IMR-90 (cell line): ENCODE measurements around the gene RPAP2. TPM values are rescaled to one million over a fixed set of nuclear protein-coding genes. Genes with fewer than 3 reads are reported as not detected.

Experiments used
- ATAC-seq: fragments of 200-7000 bp; cut with Tn5 transposase; 2 replicates; pipeline ENCODE4 v1.9.1; 2020; ENCODE audit warnings: low read depth, mild to moderate bottlenecking, moderate library complexity
- BruUV-seq: library from RNA; stranded (reverse); fragments of 400-500 nt; replicated peaks from 2 replicates; lab custom pipeline; 2021; lab: Mats Ljungman, UMichigan
- CTCF ChIA-PET: fragments of 300-600 bp; formaldehyde crosslinking; extraction: SDS; loops from one replicate; lab custom pipeline; 2021; ENCODE audit warnings: antibody characterized with exemption; lab: Yijun Ruan, JAX
- POLR2A ChIA-PET: fragments of 300-600 bp; sonication (Branson Sonifier 250); formaldehyde crosslinking; loops from one replicate; lab custom pipeline; 2022; ENCODE audit warnings: antibody characterized with exemption; ENCODE audit not compliant: unreplicated experiment; lab: Charles Lee
- DNase-seq: peaks from one replicate; pipeline ENCODE4 v3.0.0; 2013
- H2AFZ ChIP-seq: replicated peaks from 2 replicates; pipeline ENCODE3; 2013; ENCODE audit warnings: low read length, mild to moderate bottlenecking; ENCODE audit not compliant: poor library complexity
- H2AK5ac ChIP-seq: 2 replicates; pipeline ENCODE4 v1.6.1; 2013; ENCODE audit warnings: low read depth, low read length, inconsistent platforms
- H2AK9ac ChIP-seq: replicated peaks from 2 replicates; pipeline ENCODE3; 2013; ENCODE audit warnings: mild to moderate bottlenecking, low read depth, low read length, moderate library complexity; ENCODE audit not compliant: poor library complexity
- H2BK120ac ChIP-seq: 2 replicates; pipeline ENCODE4 v1.6.1; 2013; ENCODE audit warnings: low read depth, low read length, inconsistent platforms
- H2BK15ac ChIP-seq: 3 replicates; pipeline ENCODE4 v1.6.1; 2013; ENCODE audit warnings: low read depth, low read length, inconsistent platforms
- H2BK20ac ChIP-seq: 2 replicates; pipeline ENCODE4 v1.6.1; 2013; ENCODE audit warnings: low read depth, mild to moderate bottlenecking, inconsistent platforms, low read length, moderate library complexity
- H2BK5ac ChIP-seq: 2 replicates; pipeline ENCODE4 v1.6.1; 2013; ENCODE audit warnings: mild to moderate bottlenecking, low read depth, low read length, inconsistent platforms; ENCODE audit not compliant: poor library complexity, severe bottlenecking
- H3K14ac ChIP-seq: replicated peaks from 2 replicates; pipeline ENCODE4 v1.6.1; 2013; ENCODE audit warnings: low read depth, low read length, inconsistent platforms
- H3K18ac ChIP-seq: 2 replicates; pipeline ENCODE4 v1.6.1; 2013; ENCODE audit warnings: low read depth, low read length, control low read depth
- H3K23ac ChIP-seq: 2 replicates; pipeline ENCODE4 v1.6.1; 2013; ENCODE audit warnings: low read depth, low read length, inconsistent platforms
- H3K27ac ChIP-seq: 2 replicates; pipeline ENCODE4 v1.5.1; 2013; ENCODE audit warnings: mild to moderate bottlenecking, control low read depth, low read length; ENCODE audit not compliant: insufficient read depth
- H3K27me3 ChIP-seq: 2 replicates; pipeline ENCODE4 v1.6.1; 2013; ENCODE audit warnings: low read length; ENCODE audit not compliant: control insufficient read depth, insufficient read depth
- H3K36me3 ChIP-seq: 2 replicates; pipeline ENCODE4 v1.6.1; 2013; ENCODE audit warnings: low read length, mixed read lengths; ENCODE audit not compliant: control insufficient read depth, insufficient read depth
- H3K4ac ChIP-seq: 2 replicates; pipeline ENCODE4 v1.6.1; 2013; ENCODE audit warnings: low read depth, low read length, inconsistent platforms
- H3K4me1 ChIP-seq: 2 replicates; pipeline ENCODE4 v1.6.1; 2013; ENCODE audit warnings: low read length, mixed read lengths; ENCODE audit not compliant: control insufficient read depth, insufficient read depth
- H3K4me2 ChIP-seq: 2 replicates; pipeline ENCODE4 v1.6.1; 2013; ENCODE audit warnings: low read depth, mild to moderate bottlenecking, control low read depth, low read length, moderate library complexity
- H3K4me3 ChIP-seq: 2 replicates; pipeline ENCODE4 v1.5.1; 2013; ENCODE audit warnings: low read depth, mild to moderate bottlenecking, control low read depth, low read length, moderate library complexity; ENCODE audit not compliant: insufficient read depth
- H3K56ac ChIP-seq: 2 replicates; pipeline ENCODE4 v1.6.1; 2013; ENCODE audit warnings: low read length, inconsistent platforms; ENCODE audit not compliant: insufficient read depth; ENCODE audit errors: extremely low read depth
- H3K79me1 ChIP-seq, 2 experiments: 2 replicates each; pipeline ENCODE4 v1.6.1; 2013; ENCODE audit warnings: low read length in 2 of 2, inconsistent platforms in 1 of 2, low read depth in 1 of 2
- H3K9ac ChIP-seq: 2 replicates; pipeline ENCODE4 v1.6.1; 2013; ENCODE audit warnings: low read depth, low read length, control low read depth
- H3K9me1 ChIP-seq: 2 replicates; pipeline ENCODE4 v1.6.1; 2013; ENCODE audit warnings: low read length, inconsistent platforms; ENCODE audit not compliant: insufficient read depth
- H3K9me3 ChIP-seq: 2 replicates; pipeline ENCODE4 v1.6.1; 2013; ENCODE audit warnings: low read length; ENCODE audit not compliant: control insufficient read depth, insufficient read depth
- H4K20me1 ChIP-seq: 2 replicates; pipeline ENCODE4 v1.6.1; 2013; ENCODE audit warnings: low read length, inconsistent platforms; ENCODE audit not compliant: insufficient read depth
- H4K5ac ChIP-seq: 2 replicates; pipeline ENCODE4 v1.6.1; 2013; ENCODE audit warnings: mild to moderate bottlenecking, low read depth, low read length, control low read depth
- H4K8ac ChIP-seq, 2 experiments: 2 replicates each; pipeline ENCODE4 v1.6.1; 2013; ENCODE audit warnings: low read depth in 2 of 2, low read length in 2 of 2, control low read depth in 1 of 2, inconsistent platforms in 1 of 2
- H4K91ac ChIP-seq: 2 replicates; pipeline ENCODE4 v1.6.1; 2013; ENCODE audit warnings: low read depth, low read length, inconsistent platforms; ENCODE audit not compliant: insufficient read depth
- BHLHE40 ChIP-seq: fragments of 150-350 bp; IDR thresholded peaks from 2 replicates; pipeline ENCODE4 v1.6.1; 2016; ENCODE audit warnings: mild to moderate bottlenecking, low read depth, low read length
- CHD1 ChIP-seq: IDR thresholded peaks from 2 replicates; pipeline ENCODE4 v1.6.1; 2012; ENCODE audit warnings: low read depth, low read length, improper control_type of control experiment
- FOS ChIP-seq: fragments of 150-350 bp; IDR thresholded peaks from 2 replicates; pipeline ENCODE4 v1.6.1; 2016; ENCODE audit warnings: low read depth, low read length
- MAFK ChIP-seq: IDR thresholded peaks from 2 replicates; pipeline ENCODE4 v1.6.1; 2012; ENCODE audit warnings: low read depth, low read length, improper control_type of control experiment
- MXI1 ChIP-seq: IDR thresholded peaks from 2 replicates; pipeline ENCODE4 v1.6.1; 2012; ENCODE audit warnings: low read depth, mild to moderate bottlenecking, low read length, moderate library complexity, borderline replicate concordance
- NFE2L2 ChIP-seq: fragments of 150-350 bp; IDR thresholded peaks from 2 replicates; pipeline ENCODE4 v1.6.1; 2016; ENCODE audit warnings: low read depth, mild to moderate bottlenecking, low read length
- POLR2A ChIP-seq: IDR thresholded peaks from 2 replicates; pipeline ENCODE4 v1.6.1; 2012; ENCODE audit warnings: mild to moderate bottlenecking, low read depth, low read length
- RAD21 ChIP-seq: IDR thresholded peaks from 2 replicates; pipeline ENCODE4 v1.6.1; 2012; ENCODE audit warnings: low read length, improper control_type of control experiment
- RCOR1 ChIP-seq: IDR thresholded peaks from 2 replicates; pipeline ENCODE4 v1.6.1; 2012; ENCODE audit warnings: mild to moderate bottlenecking, low read length, improper control_type of control experiment; ENCODE audit not compliant: insufficient replicate concordance
- RFX5 ChIP-seq: IDR thresholded peaks from 2 replicates; pipeline ENCODE4 v1.8.0; 2012; ENCODE audit warnings: low read depth, mild to moderate bottlenecking, low read length, moderate library complexity
- dilution Hi-C: fragments of 300-500 bp; cut with HindIII; formaldehyde crosslinking; loops from one replicate; pipeline ENCODE4 v1.14.3; 2018; ENCODE audit warnings: low sequenced_read_pairs; ENCODE audit not compliant: unreplicated experiment
- in situ Hi-C: fragments of 300-500 bp; cut with MboI; formaldehyde crosslinking; loops from 3 replicates; pipeline ENCODE4 v1.14.3; 2019; ENCODE audit warnings: low sequenced_read_pairs, inconsistent platforms, mixed read lengths
- intact Hi-C: fragments of 100-400 bp; cut with micrococcal nuclease; formaldehyde crosslinking; loops from 2 replicates; pipeline ENCODE4 v1.10.0; 2022
- polyA plus RNA-seq, 3 experiments: library from polyadenylated mRNA; depleted of rRNA; stranded (reverse); fragments of >200 nt; gene quantifications; 2 replicates each; pipeline ENCODE4 v1.2.3, GENCODE V29; 2012; ENCODE audit warnings: low replicate concordance in 1 of 3
- total RNA-seq: library from RNA; depleted of rRNA; stranded (reverse); fragments of >200 nt; gene quantifications from 2 replicates; pipeline ENCODE4 v1.2.3, GENCODE V29; 2012
- TF ChIP-seq, protein P1 (sequence below): conservative IDR thresholded peaks from 2 replicates; pipeline ENCODE4 v1.5.1; 2012; ENCODE audit warnings: mild to moderate bottlenecking, low read depth, low read length, improper control_type of control experiment
- TF ChIP-seq, protein P2 (sequence below): fragments of 150-350 bp; IDR thresholded peaks from 2 replicates; pipeline ENCODE4 v1.6.1; 2016; ENCODE audit warnings: low read depth, mild to moderate bottlenecking, low read length, moderate library complexity, borderline replicate concordance

RPAP2 gene
- total and polyA plus RNA-seq, 2 of the 4 experiments (the other 2 are of a cell fraction) = 7.1 to 13.6 TPM

DNA sequence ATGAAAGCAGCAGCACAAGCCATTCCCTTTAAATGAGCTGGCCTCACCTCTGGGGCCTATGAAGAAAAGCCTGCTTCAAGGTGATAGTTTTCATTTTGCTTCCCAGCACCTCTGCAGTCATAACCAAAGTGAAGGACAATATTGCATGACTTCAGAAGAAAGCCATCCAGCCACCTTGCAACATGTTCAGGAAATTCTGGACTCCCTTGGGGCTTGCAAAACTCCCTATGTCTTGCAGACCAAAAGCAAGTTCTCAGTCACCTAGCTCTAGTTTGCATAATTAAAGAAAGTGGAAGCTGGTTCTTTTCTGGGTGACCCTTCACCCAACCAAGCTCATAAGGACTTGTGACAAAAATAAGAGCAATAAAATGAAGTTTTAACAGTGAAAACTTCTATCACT is 100.2 kb downstream of the RPAP2 start:
- in situ Hi-C loops = no loop called here
- CTCF ChIA-PET = no interaction called here

More for the DNA sequence above, 100.2 kb downstream of the RPAP2 start:
- no peaks in the 10 kb centered on the region for H3K9me1 ChIP-seq
- no peak overlapping the region for H3K9ac ChIP-seq
- no peak overlapping the region for H3K4me2 ChIP-seq
- H3K27me3 ChIP-seq = no peaks in the 10 kb centered on the region
- intact Hi-C loops (no loop called here), dilution Hi-C loops (no loop called here)
- H3K4me3 ChIP-seq = no peak overlapping the region
- no peak overlapping the region for H2AFZ ChIP-seq
- H3K14ac ChIP-seq = no peak overlapping the region
- no peak overlapping the region for H4K91ac ChIP-seq
- DNase-seq (no peak), ATAC-seq (no peak)
- POLR2A ChIA-PET = no interaction called here
- no peak for TF ChIP-seq MXI1
- TF ChIP-seq MAFK = no peak
- TF ChIP-seq NFE2L2 = no peak
- no peak for TF ChIP-seq RAD21
- TF ChIP-seq FOS = no peak
- no peak for TF ChIP-seq RCOR1
- TF ChIP-seq CHD1 = no peak
- TF ChIP-seq RFX5 = no peak
- TF ChIP-seq, protein P1, sequence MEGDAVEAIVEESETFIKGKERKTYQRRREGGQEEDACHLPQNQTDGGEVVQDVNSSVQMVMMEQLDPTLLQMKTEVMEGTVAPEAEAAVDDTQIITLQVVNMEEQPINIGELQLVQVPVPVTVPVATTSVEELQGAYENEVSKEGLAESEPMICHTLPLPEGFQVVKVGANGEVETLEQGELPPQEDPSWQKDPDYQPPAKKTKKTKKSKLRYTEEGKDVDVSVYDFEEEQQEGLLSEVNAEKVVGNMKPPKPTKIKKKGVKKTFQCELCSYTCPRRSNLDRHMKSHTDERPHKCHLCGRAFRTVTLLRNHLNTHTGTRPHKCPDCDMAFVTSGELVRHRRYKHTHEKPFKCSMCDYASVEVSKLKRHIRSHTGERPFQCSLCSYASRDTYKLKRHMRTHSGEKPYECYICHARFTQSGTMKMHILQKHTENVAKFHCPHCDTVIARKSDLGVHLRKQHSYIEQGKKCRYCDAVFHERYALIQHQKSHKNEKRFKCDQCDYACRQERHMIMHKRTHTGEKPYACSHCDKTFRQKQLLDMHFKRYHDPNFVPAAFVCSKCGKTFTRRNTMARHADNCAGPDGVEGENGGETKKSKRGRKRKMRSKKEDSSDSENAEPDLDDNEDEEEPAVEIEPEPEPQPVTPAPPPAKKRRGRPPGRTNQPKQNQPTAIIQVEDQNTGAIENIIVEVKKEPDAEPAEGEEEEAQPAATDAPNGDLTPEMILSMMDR = no peak
- no peak for TF ChIP-seq BHLHE40
- TF ChIP-seq POLR2A = no peak
- TF ChIP-seq, protein P2, sequence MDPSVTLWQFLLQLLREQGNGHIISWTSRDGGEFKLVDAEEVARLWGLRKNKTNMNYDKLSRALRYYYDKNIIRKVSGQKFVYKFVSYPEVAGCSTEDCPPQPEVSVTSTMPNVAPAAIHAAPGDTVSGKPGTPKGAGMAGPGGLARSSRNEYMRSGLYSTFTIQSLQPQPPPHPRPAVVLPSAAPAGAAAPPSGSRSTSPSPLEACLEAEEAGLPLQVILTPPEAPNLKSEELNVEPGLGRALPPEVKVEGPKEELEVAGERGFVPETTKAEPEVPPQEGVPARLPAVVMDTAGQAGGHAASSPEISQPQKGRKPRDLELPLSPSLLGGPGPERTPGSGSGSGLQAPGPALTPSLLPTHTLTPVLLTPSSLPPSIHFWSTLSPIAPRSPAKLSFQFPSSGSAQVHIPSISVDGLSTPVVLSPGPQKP = no peak
- peaks cover 12% of the 10 kb centered on the region for H3K9me3 ChIP-seq
- H2BK120ac ChIP-seq = no peak overlapping the region
- no peak overlapping the region for H3K27ac ChIP-seq
- no TSS peak for BruUV-seq
- H3K36me3 ChIP-seq = no peaks in the 10 kb centered on the region
- no peak overlapping the region for H2BK15ac ChIP-seq
- H4K8ac ChIP-seq = no peak overlapping the region
- no peaks in the 10 kb centered on the region for H3K4me1 ChIP-seq
- H4K20me1 ChIP-seq = no peaks in the 10 kb centered on the region
- no peaks in the 10 kb centered on the region for H3K79me1 ChIP-seq
- no peak overlapping the region for H3K4ac ChIP-seq
- H2AK5ac ChIP-seq = no peak overlapping the region
- no peak overlapping the region for H2BK20ac ChIP-seq
- H2BK5ac ChIP-seq = no peak overlapping the region
- H3K23ac ChIP-seq = no peak overlapping the region
- no peak overlapping the region for H4K5ac ChIP-seq
- H2AK9ac ChIP-seq = no peak overlapping the region
- no peak overlapping the region for H3K56ac ChIP-seq
- H3K18ac ChIP-seq = no peak overlapping the region
